ENCODE measurements around the gene ARVCF. TPM values are rescaled to one million over a fixed set of nuclear protein-coding genes. Genes with fewer than 3 reads are reported as not detected.

The ARVCF gene
- total and polyA plus RNA-seq, 2 of the 8 experiments (the other 6 are each of a cell fraction or from before 2014, with no cell fraction given): 31.0 to 43.2 TPM

- TF ChIP-seq SIN3A (conservative IDR thresholded peaks at IDR 0.05 in 1 of 2, IDR thresholded peaks at IDR 0.05 in 1 of 2; ENCODE audit: low read depth in 1 of 2, low read length in 2 of 2): peak in 1 of 2 experiments; percentile 43; a peak in 1 of 4 replicates
- TF ChIP-seq GABPA (IDR thresholded peaks at IDR 0.05; ENCODE audit: borderline replicate concordance, insufficient read depth, low read length): peak; percentile 74; the same call in 1 of the 2 replicates
Measured at GRCh38 chr22:20013382-20013871, 3.2 kb downstream of the ARVCF start (continued).
